ENCODE data around the gene SLC44A5. TPM values are rescaled to one million over a fixed set of nuclear protein-coding genes. Genes with fewer than 3 reads are reported as not detected.
A peak's percentile ranks its signal among the peaks of the same experiment; 100 is the strongest.
"Not testable (repeated sequence)": the region's sequence is repeated elsewhere in the genome, so short reads cannot be mapped to it uniquely, and the experiment has no call there.

SLC44A5 gene
- total RNA-seq, 2 donors from 2014 or later = 4.6 to 10.0 TPM

GRCh38 chr1:75594327-75594726 is 16.6 kb downstream of the SLC44A5 start:
- H3K27me3 ChIP-seq (ENCODE audit: control insufficient read depth, insufficient read depth, low read length, poor library complexity, severe bottlenecking) = no peaks in the 10 kb centered on the region
- Mint-ChIP-seq H3K4me3 (no peak overlapping the region), H3K27me3 (ENCODE audit: insufficient read depth) (peaks cover 2% of the 10 kb centered on the region), H3K4me1 (peaks cover 5% of the 10 kb centered on the region), H3K9me3 (peaks cover 10% of the 10 kb centered on the region), H3K27ac (no peak overlapping the region), H3K36me3 (ENCODE audit: low read depth) (peaks cover 2% of the 10 kb centered on the region)
- no peak for TF ChIP-seq CTCF (conservative IDR thresholded peaks at IDR 0.05)
- no peak overlapping the region for H3K9ac ChIP-seq (ENCODE audit: extremely low read depth, low read length, poor library complexity, severe bottlenecking)
- H3K4me1 ChIP-seq (ENCODE audit: control insufficient read depth, insufficient read depth, low read length) = peaks cover 7% of the 10 kb centered on the region
- WGBS, 2 experiments (ENCODE audit: insufficient coverage in 1 of 2, insufficient read length in 1 of 2) = 94% methylated on average over 2 of the region's 3 CpGs; no CpG with 5 or more reads in 1 of the 2 experiments
- H3K36me3 ChIP-seq (ENCODE audit: control insufficient read depth, insufficient read depth, low read length) = no peaks in the 10 kb centered on the region
- H3K4me3 ChIP-seq (ENCODE audit: low read length) = no peak overlapping the region
- H3K9me3 ChIP-seq (ENCODE audit: control insufficient read depth, low read length) = no peaks in the 10 kb centered on the region
- H3K27ac ChIP-seq (ENCODE audit: low read depth, low read length) = no peak overlapping the region
- DNase-seq = no peak

GRCh38 chr1:75593457-75593856 is 17.5 kb downstream of the SLC44A5 start:
- H3K4me3 ChIP-seq (ENCODE audit: low read length); H3K27me3 ChIP-seq (ENCODE audit: control insufficient read depth, insufficient read depth, low read length, poor library complexity, severe bottlenecking); H3K27me3 Mint-ChIP-seq (ENCODE audit: insufficient read depth); H3K9me3 ChIP-seq (ENCODE audit: control insufficient read depth, low read length); H3K36me3 Mint-ChIP-seq (ENCODE audit: low read depth); H3K9ac ChIP-seq (ENCODE audit: extremely low read depth, low read length, poor library complexity, severe bottlenecking); H3K36me3 ChIP-seq (ENCODE audit: control insufficient read depth, insufficient read depth, low read length); H3K4me1 ChIP-seq (ENCODE audit: control insufficient read depth, insufficient read depth, low read length); H3K27ac ChIP-seq (ENCODE audit: low read depth, low read length); H3K4me3 Mint-ChIP-seq; DNase-seq; H3K27ac Mint-ChIP-seq: not testable (repeated sequence)
- WGBS, 2 experiments (ENCODE audit: insufficient coverage in 1 of 2, insufficient read length in 1 of 2) = 89% methylated on average over 3 of the region's 3 CpGs
- Mint-ChIP-seq H3K4me1 (peaks cover 12% of the 10 kb centered on the region), H3K9me3 (peaks cover 10% of the 10 kb centered on the region)

DNA sequence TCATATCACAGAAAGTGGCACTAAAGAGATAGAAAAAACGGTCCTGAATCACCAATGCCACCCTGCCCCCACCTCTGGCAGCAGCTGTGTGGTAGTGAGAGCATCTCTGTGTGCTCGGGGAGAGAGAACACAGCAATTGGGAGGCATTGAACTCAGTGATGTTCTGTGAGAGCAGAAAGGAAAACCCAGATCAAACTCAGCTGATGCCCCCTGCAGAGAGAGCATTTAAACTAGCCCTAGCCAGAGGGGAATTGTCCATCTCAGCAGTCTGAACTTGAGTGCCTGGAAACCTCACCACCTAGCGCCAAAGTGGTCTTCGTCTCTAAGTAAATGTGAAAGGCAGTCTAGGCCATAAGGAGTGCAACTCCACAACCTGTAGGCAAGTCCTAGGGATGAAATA is 21.3 kb downstream of the SLC44A5 start:
- Histone ChIP-seq H3K9me3 (ENCODE audit: control insufficient read depth, low read length) (no peaks in the 10 kb centered on the region), H3K4me3 (ENCODE audit: low read length) (no peak overlapping the region), H3K4me1 (ENCODE audit: control insufficient read depth, insufficient read depth, low read length) (peaks cover 27% of the 10 kb centered on the region), H3K27me3 (ENCODE audit: control insufficient read depth, insufficient read depth, low read length, poor library complexity, severe bottlenecking) (no peaks in the 10 kb centered on the region), H3K27ac (ENCODE audit: low read depth, low read length) (no peak overlapping the region), H3K9ac (ENCODE audit: extremely low read depth, low read length, poor library complexity, severe bottlenecking) (no peak overlapping the region), H3K36me3 (ENCODE audit: control insufficient read depth, insufficient read depth, low read length) (no peaks in the 10 kb centered on the region)
- WGBS, 2 experiments (ENCODE audit: insufficient coverage in 1 of 2, insufficient read length in 1 of 2) = 81 to 85% methylated on average over 3 to 4 of the region's 4 CpGs
- DNase-seq = peak; percentile 63
- peaks cover 27% of the 10 kb centered on the region for H3K4me1 Mint-ChIP-seq
- TF ChIP-seq CTCF (conservative IDR thresholded peaks at IDR 0.05) = no peak
- H3K9me3 Mint-ChIP-seq = peaks cover 10% of the 10 kb centered on the region
- H3K4me3 Mint-ChIP-seq = no peak overlapping the region
- no peak overlapping the region for H3K27ac Mint-ChIP-seq
- peaks cover 2% of the 10 kb centered on the region for H3K27me3 Mint-ChIP-seq (ENCODE audit: insufficient read depth)
- peaks cover 2% of the 10 kb centered on the region for H3K36me3 Mint-ChIP-seq (ENCODE audit: low read depth)
